Stomach (tissue), 9 donors: ENCODE results near the gene NADK. TPM values are rescaled to one million over a fixed set of nuclear protein-coding genes. Genes with fewer than 3 reads are reported as not detected.

ENCODE experiments used
- DNase-seq, 2 donors: peaks; one replicate each; pipeline versions ENCODE4 v3.0.0 to v3.0.0-alpha.2; 2013 to 2019
- H3K27ac ChIP-seq, 5 donors: fragments of 200-600 bp in 4 of 5; sonication (generic) in 4 of 5; one replicate each; pipeline ENCODE4 v1.5.1; 2013 to 2019; ENCODE audit warnings: mild to moderate bottlenecking in 1 of 5, moderate library complexity in 1 of 5
- H3K27me3 ChIP-seq, 3 donors: fragments of 200-600 bp; sonication (generic); one replicate each; pipeline ENCODE4 v1.5.1; 2017 to 2019; ENCODE audit warnings: mixed run types in 1 of 3
- H3K36me3 ChIP-seq, 4 donors: fragments of 200-600 bp; sonication (generic); 1 replicate in 3 of 4; 2 replicates in 1 of 4; pipeline ENCODE4 v1.5.1; 2016 to 2019
- H3K4me1 ChIP-seq, 4 donors: fragments of 200-600 bp; sonication (generic); one replicate each; pipeline ENCODE4 v1.5.1; 2016 to 2019
- H3K4me3 ChIP-seq, 4 donors: fragments of 200-600 bp; sonication (generic) in 3 of 4; one replicate each; pipeline ENCODE4 v1.5.1; 2016 to 2019; ENCODE audit warnings: mild to moderate bottlenecking in 1 of 4
- H3K9me3 ChIP-seq, 4 donors: fragments of 200-600 bp; sonication (generic); one replicate each; pipeline ENCODE4 v1.5.1; 2016 to 2019
- EP300 ChIP-seq: sonication (generic); formaldehyde crosslinking; IDR thresholded peaks from one replicate; pipeline ENCODE4 v1.6.1; 2017; ENCODE audit warnings: antibody characterized with exemption
- POLR2A ChIP-seq, 4 donors: fragments of 450-650 bp; IDR thresholded peaks; one replicate each; pipeline ENCODE4 v1.6.1; 2016; ENCODE audit warnings: antibody characterized with exemption in 4 of 4, control low read depth in 2 of 4, mild to moderate bottlenecking in 1 of 4, moderate library complexity in 1 of 4
- POLR2AphosphoS5 ChIP-seq, 3 donors: sonication (generic); formaldehyde crosslinking; IDR thresholded peaks; one replicate each; pipeline ENCODE4 v1.6.1; 2016; ENCODE audit warnings: antibody characterized with exemption in 3 of 3
- whole genome bisulfite sequencing, 5 donors: extraction: QIAGEN DNeasy Blood & Tissue Kit in 3 of 5; methylation state at CpG; one replicate each; pipeline versions ENCODE4 v1.1.5 to v1.1.7; 2013 to 2018; 5-methylcytosine and 5-hydroxymethylcytosine counted together
- intact Hi-C: fragments of 100-400 bp; cut with DNase I; formaldehyde crosslinking; loops from one replicate; pipeline ENCODE4 v1.15.1; 2023; ENCODE audit warnings: low total_unique reads
- polyA plus RNA-seq, 3 donors: library from polyadenylated mRNA; stranded (reverse); fragments of 200-250 nt; gene quantifications; one replicate each; pipeline ENCODE4 v1.2.3, GENCODE V29; 2013
- total RNA-seq, 5 donors: library from RNA; depleted of rRNA; stranded (reverse); fragments of >200 nt; gene quantifications; one replicate each; pipeline versions ENCODE4 v1.1.0 to v1.2.3, GENCODE V29; 2014 to 2016
- TF ChIP-seq, protein P1 (sequence below), 7 experiments: fragments of 450-650 bp in 4 of 7; fragments of 200-600 bp in 3 of 7; sonication (generic) in 3 of 7; IDR thresholded peaks; one replicate each; pipeline ENCODE4 v1.5.1; 2016 to 2019; ENCODE audit warnings: antibody characterized with exemption in 7 of 7, control low read depth in 2 of 7, mild to moderate bottlenecking in 1 of 7
- donor health status: healthy with polysubstance abuse.
- donor health status: Bipolar disorder and iron deficiency.
- donor health status: healthy.

NADK gene
- total and polyA plus RNA-seq, 8 donors: 38.6 to 202 (median 71.4) TPM

- peak; percentile 92 for DNase-seq
- Histone ChIP-seq H3K9me3 (no peaks in the 10 kb centered on the region), H3K4me3 (peak overlapping the region; percentile 88 to 97 (median 92)), H3K4me1 (peaks cover 77 to 92% (median 90%) of the 10 kb centered on the region in 4 donors), H3K36me3 (peaks cover 0 to 10% (median 0%) of the 10 kb centered on the region in 4 donors), H3K27ac (peak overlapping the region; percentile 91 to 97 (median 96)), H3K27me3 (no peaks in the 10 kb centered on the region)
- intact Hi-C loops: no loop called here
- TF ChIP-seq, protein P1, sequence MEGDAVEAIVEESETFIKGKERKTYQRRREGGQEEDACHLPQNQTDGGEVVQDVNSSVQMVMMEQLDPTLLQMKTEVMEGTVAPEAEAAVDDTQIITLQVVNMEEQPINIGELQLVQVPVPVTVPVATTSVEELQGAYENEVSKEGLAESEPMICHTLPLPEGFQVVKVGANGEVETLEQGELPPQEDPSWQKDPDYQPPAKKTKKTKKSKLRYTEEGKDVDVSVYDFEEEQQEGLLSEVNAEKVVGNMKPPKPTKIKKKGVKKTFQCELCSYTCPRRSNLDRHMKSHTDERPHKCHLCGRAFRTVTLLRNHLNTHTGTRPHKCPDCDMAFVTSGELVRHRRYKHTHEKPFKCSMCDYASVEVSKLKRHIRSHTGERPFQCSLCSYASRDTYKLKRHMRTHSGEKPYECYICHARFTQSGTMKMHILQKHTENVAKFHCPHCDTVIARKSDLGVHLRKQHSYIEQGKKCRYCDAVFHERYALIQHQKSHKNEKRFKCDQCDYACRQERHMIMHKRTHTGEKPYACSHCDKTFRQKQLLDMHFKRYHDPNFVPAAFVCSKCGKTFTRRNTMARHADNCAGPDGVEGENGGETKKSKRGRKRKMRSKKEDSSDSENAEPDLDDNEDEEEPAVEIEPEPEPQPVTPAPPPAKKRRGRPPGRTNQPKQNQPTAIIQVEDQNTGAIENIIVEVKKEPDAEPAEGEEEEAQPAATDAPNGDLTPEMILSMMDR (IDR thresholded peaks at IDR 0.05): peak in 1 of 7 experiments; percentile 14
- TF ChIP-seq POLR2AphosphoS5 (IDR thresholded peaks at IDR 0.05) (peak in 2 of 3 donors; percentile 71 to 85), POLR2A (IDR thresholded peaks at IDR 0.05) (no peak), EP300 (no peak)
- 1 to 2% (median 1%) methylated on average over 26 to 68 of the region's 68 CpGs for WGBS, 5 donors
These were observed 521 bp upstream of the NADK start for GRCh38 chr1:1778663-1779319.

DNA sequence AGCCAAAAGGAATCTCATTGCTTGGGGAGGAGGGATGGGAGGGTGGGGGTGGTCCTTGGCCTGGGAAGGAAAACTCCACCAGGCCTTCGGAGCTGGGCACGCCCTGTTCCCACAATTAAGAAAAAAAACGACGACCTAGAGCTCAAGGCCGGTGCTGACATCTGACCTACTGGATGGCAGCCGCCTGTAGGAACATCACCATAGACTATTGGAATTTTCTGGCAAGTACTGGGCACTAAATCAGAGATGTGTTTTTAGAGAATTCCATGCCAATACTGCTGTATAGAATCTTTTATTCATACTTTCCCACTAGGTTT lies 729 bp downstream of the NADK start:
- peaks cover 66 to 80% (median 78%) of the 10 kb centered on the region in 4 donors for H3K4me1 ChIP-seq
- peak in 1 of 2 donors; percentile 76 for DNase-seq
- WGBS, 5 donors: 0 to 2% (median 1%) methylated on average over 6 of the region's 6 CpGs

DNA sequence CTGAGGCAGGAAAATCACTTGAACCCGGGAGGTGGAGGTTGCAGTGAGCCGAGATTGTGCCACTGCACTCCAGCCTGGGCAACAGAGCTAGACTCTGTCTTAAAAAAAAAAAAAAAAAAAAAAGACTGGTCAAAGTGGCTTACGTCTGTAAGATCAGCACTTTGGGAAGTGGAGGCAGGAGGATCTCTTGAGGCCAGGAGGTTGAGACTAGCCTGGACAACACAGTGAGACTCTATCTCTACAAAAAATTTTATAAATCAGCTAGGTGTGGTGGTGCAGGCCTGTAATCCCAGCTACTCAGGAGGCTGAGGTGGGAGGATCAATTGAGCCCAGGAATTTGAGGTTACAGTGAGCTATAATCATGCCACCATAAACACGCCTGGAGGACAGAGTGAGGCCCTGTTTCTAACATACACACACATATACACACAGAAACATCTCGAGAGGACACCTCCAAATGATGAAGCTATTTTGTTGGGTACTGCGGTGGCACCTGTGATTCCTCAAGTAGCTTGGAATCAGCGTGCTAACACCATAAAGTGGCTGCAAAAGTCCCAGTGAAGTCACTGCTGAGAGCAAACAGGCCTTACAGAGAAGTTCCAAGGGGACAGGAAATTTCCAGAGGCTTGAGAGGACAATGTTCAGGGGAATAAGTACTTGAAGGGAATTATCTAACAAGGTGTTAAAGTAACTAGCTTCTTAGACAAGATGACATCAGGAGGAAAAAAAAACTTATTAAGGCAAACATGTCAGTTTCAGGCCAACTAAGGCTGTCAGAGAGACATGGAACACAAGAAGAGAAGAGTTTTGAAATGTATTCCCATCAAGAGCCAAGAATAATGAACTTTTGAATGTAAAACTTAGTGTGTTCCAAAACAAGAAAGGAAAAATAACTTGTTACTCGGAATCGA lies 1.3 kb downstream of the NADK start:
- Histone ChIP-seq H3K9me3 (no peaks in the 10 kb centered on the region), H3K4me3 (peak overlapping the region; percentile 88 to 97 (median 92)), H3K27me3 (no peaks in the 10 kb centered on the region), H3K4me1 (peaks cover 59 to 74% (median 72%) of the 10 kb centered on the region in 4 donors), H3K36me3 (peaks cover 10 to 27% (median 11%) of the 10 kb centered on the region in 4 donors), H3K27ac (peak overlapping the region; percentile 42 to 96 (median 94))
- no peak for TF ChIP-seq POLR2AphosphoS5 (IDR thresholded peaks at IDR 0.05)
- TF ChIP-seq, protein P1 (IDR thresholded peaks at IDR 0.05): no peak
- no peak for TF ChIP-seq POLR2A (IDR thresholded peaks at IDR 0.05)
- no peak for TF ChIP-seq EP300
- intact Hi-C loops: no loop called here
- WGBS, 5 donors: 54 to 62% (median 56%) methylated on average over 9 of the region's 9 CpGs
- no peak for DNase-seq

More for the DNA sequence above, 729 bp downstream of the NADK start:
- Histone ChIP-seq H3K27ac (peak overlapping the region; percentile 91 to 97 (median 96)), H3K36me3 (peaks cover 4 to 21% (median 5%) of the 10 kb centered on the region in 4 donors), H3K4me3 (peak overlapping the region; percentile 88 to 97 (median 92)), H3K9me3 (no peaks in the 10 kb centered on the region), H3K27me3 (no peaks in the 10 kb centered on the region)
- TF ChIP-seq, protein P1 (IDR thresholded peaks at IDR 0.05): no peak
- no peak for TF ChIP-seq EP300
- no peak for TF ChIP-seq POLR2AphosphoS5 (IDR thresholded peaks at IDR 0.05)
- no peak for TF ChIP-seq POLR2A (IDR thresholded peaks at IDR 0.05)
- intact Hi-C loops: no loop called here
